ENCODE results near the gene CNOT6. TPM values are rescaled to one million over a fixed set of nuclear protein-coding genes. Genes with fewer than 3 reads are reported as not detected.

Gene CNOT6
- total and polyA plus RNA-seq, 10 of the 15 experiments (the other 5 are each of a cell fraction or from before 2014, with no cell fraction given), result 3.8 to 22.1 (median 12.1) TPM

- no peak for TF ChIP-seq TCF7 (IDR thresholded peaks at IDR 0.05; ENCODE audit: borderline replicate concordance)
- TF ChIP-seq SMARCA5 (IDR thresholded peaks at IDR 0.05), result no peak
Measured at GRCh38 chr5:180620014-180620413, 125.8 kb downstream of the CNOT6 start (continued).

- Histone ChIP-seq H3K4me3 (no peak overlapping the region), H3K79me2 (ENCODE audit: control insufficient read depth, insufficient read depth, low read length) (no peaks in the 10 kb centered on the region), H3K9ac (ENCODE audit: control insufficient read depth, insufficient read depth, low read length) (no peak overlapping the region), H3K27ac (ENCODE audit: control insufficient read depth, insufficient read depth) (no peak overlapping the region), H3K9me3 (replicated peaks; ENCODE audit: control insufficient read depth, insufficient read depth, low read length) (no peaks in the 10 kb centered on the region), H3K4me1 (ENCODE audit: control insufficient read depth, insufficient read depth, low read length) (no peaks in the 10 kb centered on the region), H2AFZ (ENCODE audit: control insufficient read depth, low read depth, low read length) (no peak overlapping the region), H3K36me3 (ENCODE audit: control insufficient read depth in 2 of 2, insufficient read depth in 2 of 2, low read length in 1 of 2) (no peaks in the 10 kb centered on the region), H4K20me1 (ENCODE audit: control insufficient read depth, insufficient read depth) (no peaks in the 10 kb centered on the region), H3K4me2 (ENCODE audit: control insufficient read depth, insufficient read depth) (no peak overlapping the region), H3K27me3 (replicated peaks in 1 of 2; ENCODE audit: control insufficient read depth in 2 of 2, insufficient read depth in 2 of 2, low read length in 1 of 2) (no peaks in the 10 kb centered on the region; a peak in 1 of 4 replicates)
- FAIRE-seq (no peak), DNase-seq (ENCODE audit: low read depth, low spot score) (no peak), ATAC-seq (no peak)
- CTCF ChIA-PET, result no interaction called here
- SMC1A ChIA-PET (ENCODE audit: uncharacterized antibody, unreplicated experiment), result no interaction called here
- POLR2A ChIA-PET, result no interaction called here
- TF ChIP-seq SMARCA5 (IDR thresholded peaks at IDR 0.05), result no peak
- no peak for TF ChIP-seq ZNF622 (IDR thresholded peaks at IDR 0.05)
- no peak for TF ChIP-seq BACH1 (IDR thresholded peaks at IDR 0.05; ENCODE audit: borderline replicate concordance)
- TF ChIP-seq NRF1 (conservative IDR thresholded peaks at IDR 0.05; ENCODE audit: low read depth, low read length), result no peak
- no peak for TF ChIP-seq CEBPB (IDR thresholded peaks at IDR 0.05; ENCODE audit: borderline replicate concordance in 1 of 2, low read depth in 2 of 2, low read length in 2 of 2)
- no peak for TF ChIP-seq KDM1A (IDR thresholded peaks at IDR 0.05; ENCODE audit: borderline replicate concordance)
- no peak for TF ChIP-seq TCF7 (IDR thresholded peaks at IDR 0.05; ENCODE audit: borderline replicate concordance)
- in situ Hi-C loops (cut with MboI) (no loop called here), intact Hi-C loops (cut with micrococcal nuclease; ENCODE audit: unreplicated experiment) (no loop called here)
- WGBS (ENCODE audit: insufficient coverage, insufficient replicate concordance, low lambda C conversion rate, missing lambda C conversion rate), result 85% methylated on average over 31 of the region's 32 CpGs
- RAD21 ChIA-PET (ENCODE audit: unreplicated experiment), result no interaction called here
- no TSS peak for BruUV-seq (replicated peaks)
Measured at GRCh38 chr5:180621311-180621710, 127.1 kb downstream of the CNOT6 start.

GRCh38 chr5:180622910-180623309 is 128.7 kb downstream of the CNOT6 start:
- no peaks in the 10 kb centered on the region for H3K4me1 ChIP-seq (ENCODE audit: control insufficient read depth, insufficient read depth, low read length)
- H3K27me3 ChIP-seq (replicated peaks in 1 of 2; ENCODE audit: control insufficient read depth in 2 of 2, insufficient read depth in 2 of 2, low read length in 1 of 2), result no peaks in the 10 kb centered on the region; a peak in 2 of 4 replicates
- H3K27ac ChIP-seq (ENCODE audit: control insufficient read depth, insufficient read depth), result no peak overlapping the region
- SMC1A ChIA-PET (ENCODE audit: uncharacterized antibody, unreplicated experiment), result no interaction called here
- ATAC-seq (no peak), DNase-seq (ENCODE audit: low read depth, low spot score) (no peak), FAIRE-seq (no peak)
- no peaks in the 10 kb centered on the region for H3K9me3 ChIP-seq (replicated peaks; ENCODE audit: control insufficient read depth, insufficient read depth, low read length)
- no peak overlapping the region for H2AFZ ChIP-seq (ENCODE audit: control insufficient read depth, low read depth, low read length)
- H3K9ac ChIP-seq (ENCODE audit: control insufficient read depth, insufficient read depth, low read length), result no peak overlapping the region
- intact Hi-C loops (cut with micrococcal nuclease; ENCODE audit: unreplicated experiment) (no loop called here), in situ Hi-C loops (cut with MboI) (no loop called here)
- H3K79me2 ChIP-seq (ENCODE audit: control insufficient read depth, insufficient read depth, low read length), result no peaks in the 10 kb centered on the region
- no peak overlapping the region for H3K4me2 ChIP-seq (ENCODE audit: control insufficient read depth, insufficient read depth)
- no peaks in the 10 kb centered on the region for H3K36me3 ChIP-seq (ENCODE audit: control insufficient read depth in 2 of 2, insufficient read depth in 2 of 2, low read length in 1 of 2)
- CTCF ChIA-PET, result no interaction called here
- no peaks in the 10 kb centered on the region for H4K20me1 ChIP-seq (ENCODE audit: control insufficient read depth, insufficient read depth)
- 20% methylated on average over 6 of the region's 6 CpGs for WGBS (ENCODE audit: insufficient coverage, insufficient replicate concordance, low lambda C conversion rate, missing lambda C conversion rate)
- POLR2A ChIA-PET, result no interaction called here
- RAD21 ChIA-PET (ENCODE audit: unreplicated experiment), result no interaction called here
- BruUV-seq (replicated peaks), result no TSS peak
- no peak overlapping the region for H3K4me3 ChIP-seq
- TF ChIP-seq SMC3 (IDR thresholded peaks at IDR 0.05; ENCODE audit: borderline replicate concordance, low read length) (no peak), SIX5 (IDR thresholded peaks at IDR 0.05; ENCODE audit: low read depth, low read length, severe bottlenecking) (no peak), ZNF274 (IDR thresholded peaks at IDR 0.05; ENCODE audit: insufficient read depth, insufficient read length) (no peak), SUZ12 (IDR thresholded peaks at IDR 0.05; ENCODE audit: unreplicated experiment) (no peak), ZBTB33 (IDR thresholded peaks at IDR 0.05) (no peak), MLLT1 (IDR thresholded peaks at IDR 0.05) (no peak), JUND (IDR thresholded peaks at IDR 0.05; ENCODE audit: low read depth, low read length) (no peak), EZH2 (IDR thresholded peaks at IDR 0.05; ENCODE audit: borderline replicate concordance, control insufficient read depth, low read depth, low read length) (no peak)

Data from GM12878 (cell line).